Endodermal cell (in vitro differentiated cells): ENCODE data around the gene F5. TPM values are rescaled to one million over a fixed set of nuclear protein-coding genes. Genes with fewer than 3 reads are reported as not detected.

Source experiments
- DNase-seq: peaks from one replicate; pipeline ENCODE4 v3.0.0-alpha.2; 2017
- H3K27ac ChIP-seq: 2 replicates; pipeline ENCODE4 v1.5.1; 2013; ENCODE audit warnings: mild to moderate bottlenecking, low read depth, low read length, moderate library complexity
- H3K27me3 ChIP-seq: 2 replicates; pipeline ENCODE4 v1.6.1; 2013; ENCODE audit warnings: mild to moderate bottlenecking, low read length, moderate library complexity; ENCODE audit not compliant: insufficient read depth, control insufficient read depth, poor library complexity, severe bottlenecking
- H3K36me3 ChIP-seq: 2 replicates; pipeline ENCODE4 v1.7.0; 2013; ENCODE audit warnings: mild to moderate bottlenecking, low read length, moderate library complexity; ENCODE audit not compliant: control insufficient read depth, insufficient read depth
- H3K4me1 ChIP-seq: one replicate; pipeline ENCODE4 v1.7.0; 2013; ENCODE audit warnings: low read length; ENCODE audit not compliant: control insufficient read depth, insufficient read depth
- H3K4me3 ChIP-seq: 2 replicates; pipeline ENCODE4 v1.5.1; 2013; ENCODE audit warnings: mild to moderate bottlenecking, low read length, moderate library complexity
- H3K9ac ChIP-seq: 2 replicates; pipeline ENCODE4 v1.6.1; 2013; ENCODE audit warnings: mild to moderate bottlenecking, low read length, moderate library complexity; ENCODE audit not compliant: poor library complexity, severe bottlenecking; ENCODE audit errors: extremely low read depth
- H3K9me3 ChIP-seq: 2 replicates; pipeline ENCODE4 v1.6.1; 2013; ENCODE audit warnings: mild to moderate bottlenecking, low read length, moderate library complexity; ENCODE audit not compliant: control insufficient read depth
- H3K27ac Mint-ChIP-seq: 2 replicates; pipeline ENCODE4 v1.8.0; 2020; ENCODE audit warnings: mixed read lengths
- H3K27me3 Mint-ChIP-seq: 2 replicates; pipeline ENCODE4 v1.8.0; 2021; ENCODE audit warnings: mild to moderate bottlenecking, mixed read lengths; ENCODE audit not compliant: insufficient read depth
- H3K36me3 Mint-ChIP-seq: 2 replicates; pipeline ENCODE4 v1.8.0; 2020; ENCODE audit warnings: low read depth, mixed read lengths
- H3K4me1 Mint-ChIP-seq: 2 replicates; pipeline ENCODE4 v1.8.0; 2020; ENCODE audit warnings: mixed read lengths
- H3K4me3 Mint-ChIP-seq: 2 replicates; pipeline ENCODE4 v1.8.0; 2020; ENCODE audit warnings: mild to moderate bottlenecking, moderate library complexity, mixed read lengths
- H3K9me3 Mint-ChIP-seq: 2 replicates; pipeline ENCODE4 v1.8.0; 2020; ENCODE audit warnings: mild to moderate bottlenecking, mixed read lengths
- CTCF ChIP-seq: fragments of 200-600 bp; sonication (generic); conservative IDR thresholded peaks from 2 replicates; pipeline ENCODE4 v1.5.0; 2021; ENCODE audit warnings: antibody characterized with exemption, mild to moderate bottlenecking
- WGBS, 2 experiments: methylation state at CpG; one replicate each; pipeline versions ENCODE4 v1.1.5 to v1.1.7; 2013; ENCODE audit warnings: missing lambda C conversion rate in 2 of 2, mixed read lengths in 1 of 2; ENCODE audit not compliant: insufficient coverage in 1 of 2, insufficient read length in 1 of 2; 5-methylcytosine and 5-hydroxymethylcytosine counted together
- total RNA-seq, 2 donors: library from RNA; stranded (reverse); fragmentation: NEBNext Ultra II Directional in 1 of 2; extraction: Animal tissue kit (Norgen Biotek cat#: 25700) in 1 of 2; gene quantifications; 2 replicates in 1 of 2; 3 replicates in 1 of 2; pipeline ENCODE4 v1.2.1, GENCODE V29; 2021

The F5 gene
- total RNA-seq, 2 donors from 2014 or later, result 0.04 to 0.09 TPM

DNA sequence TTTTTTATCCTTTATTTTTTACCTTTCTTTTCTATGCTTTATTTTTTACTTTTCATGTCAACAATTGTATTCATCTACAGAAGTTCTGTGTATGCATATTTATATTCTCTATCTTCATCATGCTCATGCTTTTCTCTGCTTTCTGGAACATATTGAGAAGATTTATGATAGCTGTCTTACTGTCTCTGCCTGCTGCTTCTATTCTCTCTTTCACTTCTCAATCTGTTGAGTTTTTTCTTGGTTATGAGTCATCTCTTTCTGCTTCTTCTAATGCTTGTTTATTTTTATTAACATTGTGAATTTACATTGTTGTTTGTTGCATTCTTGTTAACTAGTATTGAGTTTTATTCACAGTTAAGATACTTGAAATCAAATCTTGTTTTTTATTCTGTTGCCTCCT is 22.6 kb downstream of the F5 start:
- DNase-seq, result no peak
- Mint-ChIP-seq H3K27me3 (peaks cover 12% of the 10 kb centered on the region), H3K4me1 (peaks cover 11% of the 10 kb centered on the region), H3K9me3 (peaks cover 7% of the 10 kb centered on the region), H3K4me3 (no peak overlapping the region), H3K36me3 (no peaks in the 10 kb centered on the region), H3K27ac (no peak overlapping the region)
- Histone ChIP-seq H3K36me3 (no peaks in the 10 kb centered on the region), H3K27me3 (peaks cover 25% of the 10 kb centered on the region), H3K27ac (no peak overlapping the region), H3K9ac (no peak overlapping the region), H3K4me3 (no peak overlapping the region), H3K9me3 (peaks cover 13% of the 10 kb centered on the region), H3K4me1 (no peaks in the 10 kb centered on the region)
- no peak for TF ChIP-seq CTCF

- no peak for DNase-seq
- Mint-ChIP-seq H3K36me3 (no peaks in the 10 kb centered on the region), H3K9me3 (peaks cover 7% of the 10 kb centered on the region), H3K4me3 (no peak overlapping the region), H3K27me3 (peaks cover 12% of the 10 kb centered on the region), H3K27ac (no peak overlapping the region), H3K4me1 (peaks cover 12% of the 10 kb centered on the region)
- Histone ChIP-seq H3K4me3 (no peak overlapping the region), H3K36me3 (no peaks in the 10 kb centered on the region), H3K9ac (no peak overlapping the region), H3K4me1 (no peaks in the 10 kb centered on the region), H3K27ac (no peak overlapping the region), H3K9me3 (peaks cover 13% of the 10 kb centered on the region), H3K27me3 (peaks cover 20% of the 10 kb centered on the region)
- no peak for TF ChIP-seq CTCF
- 67% methylated on average over 1 of the region's 1 CpG; no CpG with 5 or more reads in 1 of the 2 experiments for WGBS, 2 experiments
These were observed 23.2 kb downstream of the F5 start for GRCh38 chr1:169563019-169563615.

DNA sequence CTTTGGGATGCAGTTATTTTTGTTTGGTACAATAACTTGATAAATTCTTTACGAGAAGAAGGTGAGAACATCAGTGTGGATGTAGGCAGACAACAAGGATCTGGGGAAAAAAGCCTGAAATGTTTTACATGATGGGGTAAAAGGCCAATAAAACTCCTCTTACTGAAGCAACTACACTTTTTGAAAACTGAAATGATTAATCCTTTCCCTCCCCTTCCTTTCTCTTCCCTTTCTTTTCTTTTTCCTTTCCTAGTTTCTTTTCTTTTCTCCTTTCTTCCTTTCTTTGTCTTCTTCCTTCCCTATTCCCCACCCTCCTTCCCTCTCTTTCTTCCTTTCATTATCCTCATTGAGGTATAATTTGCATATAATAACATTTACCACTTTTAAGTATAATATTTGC is 24.6 kb downstream of the F5 start:
- H3K9me3 Mint-ChIP-seq, result peaks cover 7% of the 10 kb centered on the region

More for the DNA sequence above, 24.6 kb downstream of the F5 start:
- 92% methylated on average over 1 of the region's 1 CpG; no CpG with 5 or more reads in 1 of the 2 experiments for WGBS, 2 experiments
- H3K27me3 Mint-ChIP-seq, result peaks cover 12% of the 10 kb centered on the region
- no peak overlapping the region for H3K4me3 ChIP-seq
- no peak for DNase-seq
- no peak overlapping the region for H3K4me3 Mint-ChIP-seq
- no peak for TF ChIP-seq CTCF
- peaks cover 2% of the 10 kb centered on the region for H3K4me1 ChIP-seq
- H3K36me3 Mint-ChIP-seq, result no peaks in the 10 kb centered on the region
- no peaks in the 10 kb centered on the region for H3K36me3 ChIP-seq
- no peak overlapping the region for H3K27ac ChIP-seq
- peaks cover 12% of the 10 kb centered on the region for H3K27me3 ChIP-seq
- no peak overlapping the region for H3K9ac ChIP-seq
- H3K4me1 Mint-ChIP-seq, result peaks cover 25% of the 10 kb centered on the region
- H3K27ac Mint-ChIP-seq, result no peak overlapping the region
- peaks cover 13% of the 10 kb centered on the region for H3K9me3 ChIP-seq
